Gastroesophageal sphincter (tissue), 4 donors: ENCODE data around the gene CARD6. TPM values are rescaled to one million over a fixed set of nuclear protein-coding genes. Genes with fewer than 3 reads are reported as not detected.

ENCODE experiments used
- ATAC-seq: fragments of 150-250 bp; one replicate; pipeline ENCODE4 v1.9.1; 2016; ENCODE audit warnings: mild to moderate bottlenecking, moderate library complexity
- H3K27ac ChIP-seq, 4 donors: fragments of 200-600 bp; sonication (generic) in 3 of 4; 1 replicate in 3 of 4; 2 replicates in 1 of 4; pipeline ENCODE4 v1.5.1; 2016 to 2019
- H3K27me3 ChIP-seq: fragments of 200-600 bp; sonication (generic); one replicate; pipeline ENCODE4 v1.5.1; 2019
- H3K36me3 ChIP-seq, 2 donors: fragments of 200-600 bp; sonication (generic); one replicate each; pipeline ENCODE4 v1.5.1; 2019; ENCODE audit warnings: control low read depth in 1 of 2
- H3K4me1 ChIP-seq, 3 donors: fragments of 200-600 bp; sonication (generic); 1 replicate in 2 of 3; 2 replicates in 1 of 3; pipeline ENCODE4 v1.5.1; 2016 to 2019; ENCODE audit warnings: control low read depth in 2 of 3
- H3K4me3 ChIP-seq, 2 donors: fragments of 200-600 bp; sonication (generic); one replicate each; pipeline ENCODE4 v1.5.1; 2019; ENCODE audit warnings: mild to moderate bottlenecking in 1 of 2, moderate library complexity in 1 of 2
- H3K9me3 ChIP-seq, 3 donors: fragments of 200-600 bp; sonication (generic); one replicate each; pipeline ENCODE4 v1.5.1; 2017 to 2019; ENCODE audit warnings: control low read depth in 2 of 3
- EP300 ChIP-seq: sonication (generic); formaldehyde crosslinking; IDR thresholded peaks from one replicate; pipeline ENCODE4 v1.6.1; 2017; ENCODE audit warnings: antibody characterized with exemption, mild to moderate bottlenecking
- POLR2A ChIP-seq, 2 donors: fragments of 450-650 bp; IDR thresholded peaks; one replicate each; pipeline ENCODE4 v1.6.1; 2017; ENCODE audit warnings: antibody characterized with exemption in 2 of 2, mild to moderate bottlenecking in 2 of 2, moderate library complexity in 1 of 2
- POLR2AphosphoS5 ChIP-seq: sonication (generic); formaldehyde crosslinking; IDR thresholded peaks from one replicate; pipeline ENCODE4 v1.6.1; 2017; ENCODE audit warnings: antibody characterized with exemption
- WGBS, 2 donors: methylation state at CpG; one replicate each; pipeline ENCODE4 v1.1.5; 2018; ENCODE audit warnings: low coverage in 1 of 2; 5-methylcytosine and 5-hydroxymethylcytosine counted together
- total RNA-seq, 4 donors: library from RNA; depleted of rRNA; stranded (reverse); fragments of >200 nt; gene quantifications; one replicate each; pipeline ENCODE4 v1.1.0, GENCODE V29; 2016
- TF ChIP-seq, protein P1 (sequence below), 4 experiments: fragments of 200-600 bp in 2 of 4; fragments of 450-650 bp in 2 of 4; sonication (generic) in 1 of 4; IDR thresholded peaks; one replicate each; pipeline ENCODE4 v1.5.1; 2017 to 2019; ENCODE audit warnings: antibody characterized with exemption in 4 of 4, mild to moderate bottlenecking in 2 of 4, moderate library complexity in 2 of 4

Gene CARD6
- total RNA-seq, 4 donors from 2014 or later = 4.8 to 13.6 (median 8.5) TPM

DNA sequence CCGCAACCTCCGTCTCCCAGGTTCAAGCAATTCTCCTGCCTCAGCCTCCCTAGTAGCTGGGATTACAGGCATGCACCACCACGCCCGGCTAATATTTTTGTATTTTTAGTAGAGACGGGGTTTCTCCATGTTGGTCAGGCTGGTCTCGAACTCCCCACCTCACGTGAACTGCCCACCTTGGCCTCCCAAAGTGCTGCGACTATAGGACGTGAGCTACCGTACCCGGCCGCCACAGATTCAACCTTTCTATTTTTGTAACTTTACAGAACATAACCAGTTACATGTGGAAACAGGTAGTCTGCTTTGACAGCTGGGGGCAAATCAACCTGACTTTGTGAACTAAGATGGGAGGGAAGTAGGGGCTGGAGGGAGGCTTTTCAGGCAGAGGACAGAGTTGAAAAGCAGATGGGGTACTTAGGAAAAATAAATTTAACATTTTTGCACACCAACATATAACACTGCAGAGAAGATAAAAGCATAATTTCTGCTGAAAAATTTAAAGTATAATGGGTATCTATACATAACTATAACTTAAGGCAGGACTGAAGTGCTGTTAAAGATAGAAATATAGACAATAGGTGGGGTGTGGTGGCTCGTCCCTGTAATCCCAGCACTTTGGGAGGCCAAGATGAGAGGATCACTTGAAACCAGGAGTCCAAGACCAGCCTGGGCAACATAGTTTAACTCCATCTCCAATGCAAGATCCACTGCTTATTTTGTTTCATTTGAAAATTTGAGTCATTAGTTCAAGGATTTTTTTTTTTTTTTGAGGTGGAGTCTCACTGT, 11.2 kb upstream of the CARD6 start:
- H3K27ac ChIP-seq = no peak overlapping the region
- no peak for ATAC-seq
- 75 to 88% methylated on average over 1 to 6 of the region's 13 CpGs for WGBS, 2 donors
- TF ChIP-seq, protein P1, sequence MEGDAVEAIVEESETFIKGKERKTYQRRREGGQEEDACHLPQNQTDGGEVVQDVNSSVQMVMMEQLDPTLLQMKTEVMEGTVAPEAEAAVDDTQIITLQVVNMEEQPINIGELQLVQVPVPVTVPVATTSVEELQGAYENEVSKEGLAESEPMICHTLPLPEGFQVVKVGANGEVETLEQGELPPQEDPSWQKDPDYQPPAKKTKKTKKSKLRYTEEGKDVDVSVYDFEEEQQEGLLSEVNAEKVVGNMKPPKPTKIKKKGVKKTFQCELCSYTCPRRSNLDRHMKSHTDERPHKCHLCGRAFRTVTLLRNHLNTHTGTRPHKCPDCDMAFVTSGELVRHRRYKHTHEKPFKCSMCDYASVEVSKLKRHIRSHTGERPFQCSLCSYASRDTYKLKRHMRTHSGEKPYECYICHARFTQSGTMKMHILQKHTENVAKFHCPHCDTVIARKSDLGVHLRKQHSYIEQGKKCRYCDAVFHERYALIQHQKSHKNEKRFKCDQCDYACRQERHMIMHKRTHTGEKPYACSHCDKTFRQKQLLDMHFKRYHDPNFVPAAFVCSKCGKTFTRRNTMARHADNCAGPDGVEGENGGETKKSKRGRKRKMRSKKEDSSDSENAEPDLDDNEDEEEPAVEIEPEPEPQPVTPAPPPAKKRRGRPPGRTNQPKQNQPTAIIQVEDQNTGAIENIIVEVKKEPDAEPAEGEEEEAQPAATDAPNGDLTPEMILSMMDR (IDR thresholded peaks at IDR 0.05) = no peak
- TF ChIP-seq EP300 = no peak
- TF ChIP-seq POLR2AphosphoS5 = no peak
- no peak for TF ChIP-seq POLR2A (IDR thresholded peaks at IDR 0.05)
- H3K27me3 ChIP-seq = no peaks in the 10 kb centered on the region
- H3K36me3 ChIP-seq = peaks cover 0 to 77% of the 10 kb centered on the region in 2 donors
- H3K4me1 ChIP-seq = peaks cover 0 to 26% (median 2%) of the 10 kb centered on the region in 3 donors
- no peak overlapping the region for H3K4me3 ChIP-seq
- H3K9me3 ChIP-seq = no peaks in the 10 kb centered on the region

DNA sequence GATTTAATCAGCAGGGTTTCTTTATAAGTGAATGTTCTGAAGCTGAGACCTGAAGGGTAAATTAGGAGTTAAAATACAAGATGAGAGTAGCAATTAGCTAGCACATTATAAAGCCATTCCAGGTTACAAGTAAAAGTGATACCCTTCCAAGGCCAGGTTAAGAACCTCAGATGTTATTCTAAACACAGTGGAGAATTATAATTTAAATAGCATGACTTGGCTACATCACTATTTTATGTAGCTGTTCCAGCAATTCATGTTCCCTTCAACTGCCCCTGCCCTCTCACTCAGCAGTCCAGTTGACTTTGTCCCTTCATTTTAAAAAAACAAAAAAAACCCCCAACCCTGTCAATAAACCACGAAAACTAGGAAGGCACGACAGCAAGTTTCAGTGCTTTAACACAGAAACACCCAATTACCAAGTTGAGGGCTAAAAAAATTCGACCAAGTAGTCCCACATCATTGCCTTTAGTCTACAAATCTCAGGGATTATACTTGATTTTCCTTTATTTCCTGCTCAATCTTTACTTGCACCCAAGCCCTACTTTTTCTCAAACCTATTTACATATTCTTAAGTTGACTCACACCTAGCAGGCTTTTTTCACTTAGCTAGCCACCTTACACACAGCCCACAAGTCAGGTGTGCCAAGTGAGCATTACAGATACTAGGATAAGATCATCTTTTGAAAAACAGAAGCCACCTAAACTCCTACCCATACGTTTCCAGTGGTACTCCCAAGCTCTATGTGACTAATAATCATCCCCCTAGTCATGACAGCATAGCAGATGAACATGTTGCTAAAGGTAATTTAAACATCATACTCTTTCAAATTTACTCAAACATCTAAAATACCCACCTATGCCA, 9.6 kb upstream of the CARD6 start:
- H3K27ac ChIP-seq = no peak overlapping the region
- WGBS, 2 donors = 55 to 71% methylated on average over 3 to 4 of the region's 4 CpGs
- TF ChIP-seq POLR2A (IDR thresholded peaks at IDR 0.05) = no peak
- TF ChIP-seq EP300 = no peak
- TF ChIP-seq, protein P1 (IDR thresholded peaks at IDR 0.05) = no peak
- TF ChIP-seq POLR2AphosphoS5 = no peak
- no peaks in the 10 kb centered on the region for H3K27me3 ChIP-seq
- ATAC-seq = no peak
- peaks cover 0 to 36% (median 5%) of the 10 kb centered on the region in 3 donors for H3K4me1 ChIP-seq
- no peaks in the 10 kb centered on the region for H3K9me3 ChIP-seq
- no peak overlapping the region for H3K4me3 ChIP-seq
- peaks cover 0 to 74% of the 10 kb centered on the region in 2 donors for H3K36me3 ChIP-seq

DNA sequence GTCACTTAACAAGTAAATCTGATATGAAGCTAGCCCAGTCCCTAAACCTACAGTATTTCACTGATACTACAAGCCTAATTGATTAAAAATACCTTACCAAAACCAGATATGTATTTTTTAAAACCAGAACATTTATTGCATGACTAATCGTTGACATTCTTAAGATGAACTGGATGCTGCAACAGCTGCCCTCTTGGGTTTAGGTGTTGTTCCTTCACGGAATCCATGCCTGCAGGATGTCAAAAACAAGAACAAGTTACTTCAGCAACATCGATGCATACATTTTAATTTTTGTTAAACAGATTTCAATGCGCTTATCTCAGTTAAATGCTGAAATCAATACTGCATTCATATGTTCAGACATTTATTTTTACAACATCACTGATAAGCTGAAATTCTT, 8.8 kb upstream of the CARD6 start:
- H3K9me3 ChIP-seq = no peaks in the 10 kb centered on the region
- no peak for ATAC-seq
- H3K27ac ChIP-seq = no peak overlapping the region
- no peak for TF ChIP-seq POLR2A (IDR thresholded peaks at IDR 0.05)
- TF ChIP-seq, protein P1 (IDR thresholded peaks at IDR 0.05) = no peak
- no peak for TF ChIP-seq POLR2AphosphoS5
- no peak for TF ChIP-seq EP300
- 79 to 85% methylated on average over 4 of the region's 4 CpGs for WGBS, 2 donors
- H3K4me3 ChIP-seq = no peak overlapping the region
- H3K27me3 ChIP-seq = no peaks in the 10 kb centered on the region
- peaks cover 0 to 36% (median 5%) of the 10 kb centered on the region in 3 donors for H3K4me1 ChIP-seq
- H3K36me3 ChIP-seq = peaks cover 0 to 67% of the 10 kb centered on the region in 2 donors

DNA sequence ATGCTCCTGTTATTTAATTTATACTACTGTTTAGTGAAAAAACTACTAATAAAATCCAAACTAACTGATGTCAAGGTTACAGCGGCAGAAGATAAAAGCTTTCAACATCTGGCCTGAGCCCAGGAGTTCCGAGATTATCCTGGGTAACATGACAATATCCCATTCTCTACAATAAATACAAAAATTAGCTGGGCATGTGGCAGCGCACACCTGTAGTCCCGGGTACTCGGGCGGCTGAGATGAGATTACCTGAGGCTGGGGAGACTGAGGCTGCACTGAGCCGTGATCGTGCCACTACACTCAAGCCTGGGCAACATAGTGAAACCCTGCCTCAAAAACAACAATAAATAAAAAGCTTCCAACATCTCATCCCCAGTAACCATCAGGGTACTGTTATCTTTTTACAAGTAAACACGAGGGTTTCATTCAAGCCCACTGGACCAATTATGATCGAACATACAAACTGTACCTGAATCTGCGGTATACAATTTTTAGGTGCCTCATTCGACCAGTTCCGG, 7.4 kb upstream of the CARD6 start:
- no peak for ATAC-seq
- 47 to 63% methylated on average over 9 to 13 of the region's 13 CpGs for WGBS, 2 donors
- H3K4me1 ChIP-seq = peaks cover 0 to 36% (median 5%) of the 10 kb centered on the region in 3 donors
- no peak for TF ChIP-seq POLR2A (IDR thresholded peaks at IDR 0.05)
- TF ChIP-seq POLR2AphosphoS5 = no peak
- TF ChIP-seq, protein P1 (IDR thresholded peaks at IDR 0.05) = no peak
- no peak for TF ChIP-seq EP300
- H3K27ac ChIP-seq = peak overlapping the region in 3 of 4 donors; percentile 95 to 96 (median 96)
- H3K9me3 ChIP-seq = no peaks in the 10 kb centered on the region
- no peaks in the 10 kb centered on the region for H3K27me3 ChIP-seq
- H3K36me3 ChIP-seq = peaks cover 0 to 52% of the 10 kb centered on the region in 2 donors
- peak overlapping the region; percentile 63 to 65 for H3K4me3 ChIP-seq
